ENCODE results near the gene RELL1. TPM values are rescaled to one million over a fixed set of nuclear protein-coding genes. Genes with fewer than 3 reads are reported as not detected.

RELL1 gene
- total RNA-seq, 1 experiment from 2014 or later: 18.2 TPM

- Mint-ChIP-seq H3K27me3 (ENCODE audit: unreplicated experiment) (no peaks in the 10 kb centered on the region), H3K4me3 (ENCODE audit: low read depth, unreplicated experiment) (no peak overlapping the region), H3K9me3 (ENCODE audit: low read depth, unreplicated experiment) (no peaks in the 10 kb centered on the region), H3K4me1 (ENCODE audit: low read depth, unreplicated experiment) (peaks cover 40% of the 10 kb centered on the region), H3K36me3 (ENCODE audit: insufficient read depth, unreplicated experiment) (no peaks in the 10 kb centered on the region), H3K27ac (ENCODE audit: unreplicated experiment) (no peak overlapping the region)
- no peak for DNase-seq
- no TSS peak for BruUV-seq (replicated peaks)
- TF ChIP-seq, protein P1, sequence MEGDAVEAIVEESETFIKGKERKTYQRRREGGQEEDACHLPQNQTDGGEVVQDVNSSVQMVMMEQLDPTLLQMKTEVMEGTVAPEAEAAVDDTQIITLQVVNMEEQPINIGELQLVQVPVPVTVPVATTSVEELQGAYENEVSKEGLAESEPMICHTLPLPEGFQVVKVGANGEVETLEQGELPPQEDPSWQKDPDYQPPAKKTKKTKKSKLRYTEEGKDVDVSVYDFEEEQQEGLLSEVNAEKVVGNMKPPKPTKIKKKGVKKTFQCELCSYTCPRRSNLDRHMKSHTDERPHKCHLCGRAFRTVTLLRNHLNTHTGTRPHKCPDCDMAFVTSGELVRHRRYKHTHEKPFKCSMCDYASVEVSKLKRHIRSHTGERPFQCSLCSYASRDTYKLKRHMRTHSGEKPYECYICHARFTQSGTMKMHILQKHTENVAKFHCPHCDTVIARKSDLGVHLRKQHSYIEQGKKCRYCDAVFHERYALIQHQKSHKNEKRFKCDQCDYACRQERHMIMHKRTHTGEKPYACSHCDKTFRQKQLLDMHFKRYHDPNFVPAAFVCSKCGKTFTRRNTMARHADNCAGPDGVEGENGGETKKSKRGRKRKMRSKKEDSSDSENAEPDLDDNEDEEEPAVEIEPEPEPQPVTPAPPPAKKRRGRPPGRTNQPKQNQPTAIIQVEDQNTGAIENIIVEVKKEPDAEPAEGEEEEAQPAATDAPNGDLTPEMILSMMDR (IDR thresholded peaks at IDR 0.05; ENCODE audit: unreplicated experiment): no peak
- CTCF ChIA-PET: no interaction called here
- intact Hi-C loops (cut with micrococcal nuclease; ENCODE audit: unreplicated experiment): no loop called here
These were observed 32.8 kb upstream of the RELL1 start for GRCh38 chr4:37719021-37719420.

DNA sequence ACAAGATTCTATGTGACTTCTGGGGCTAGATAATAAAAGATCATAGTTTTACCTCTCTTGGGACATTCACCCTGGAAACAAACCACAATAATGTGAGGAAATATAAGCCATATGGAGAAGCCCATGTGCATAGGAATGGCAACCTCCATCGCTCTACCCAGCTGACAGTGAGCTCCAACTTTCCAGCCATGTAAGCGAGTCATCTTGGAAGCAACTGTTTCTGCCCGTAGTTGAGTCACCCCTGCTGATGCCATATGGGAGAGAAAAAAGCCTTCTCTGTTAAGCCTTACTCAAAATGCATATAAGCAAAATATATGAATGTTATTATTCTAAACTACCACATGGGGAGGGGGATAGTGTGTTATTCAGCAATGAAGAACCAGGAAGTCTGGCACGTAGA is 31.4 kb upstream of the RELL1 start:
- peaks cover 34% of the 10 kb centered on the region for H3K4me1 Mint-ChIP-seq (ENCODE audit: low read depth, unreplicated experiment)
- no peak overlapping the region for H3K4me3 Mint-ChIP-seq (ENCODE audit: low read depth, unreplicated experiment)
- CTCF ChIA-PET: interaction anchor here (0.6 kb wide), 1 partner anchor 153 kb away, joined by 3 read pairs; no protein-coding TSS in a partner anchor
- H3K36me3 Mint-ChIP-seq (ENCODE audit: insufficient read depth, unreplicated experiment): no peaks in the 10 kb centered on the region
- no peak for DNase-seq
- intact Hi-C loops (cut with micrococcal nuclease; ENCODE audit: unreplicated experiment): no loop called here
- no TSS peak for BruUV-seq (replicated peaks)
- H3K27me3 Mint-ChIP-seq (ENCODE audit: unreplicated experiment): no peaks in the 10 kb centered on the region
- no peak overlapping the region for H3K27ac Mint-ChIP-seq (ENCODE audit: unreplicated experiment)
- TF ChIP-seq, protein P1 (IDR thresholded peaks at IDR 0.05; ENCODE audit: unreplicated experiment): no peak
- H3K9me3 Mint-ChIP-seq (ENCODE audit: low read depth, unreplicated experiment): no peaks in the 10 kb centered on the region

- peak; percentile 34 for DNase-seq
- TF ChIP-seq, protein P1 (IDR thresholded peaks at IDR 0.05; ENCODE audit: unreplicated experiment): no peak
- no TSS peak for BruUV-seq (replicated peaks)
- peaks cover 18% of the 10 kb centered on the region for H3K4me1 Mint-ChIP-seq (ENCODE audit: low read depth, unreplicated experiment)
- H3K27ac Mint-ChIP-seq (ENCODE audit: unreplicated experiment): no peak overlapping the region
- intact Hi-C loops (cut with micrococcal nuclease; ENCODE audit: unreplicated experiment): no loop called here
- no peaks in the 10 kb centered on the region for H3K36me3 Mint-ChIP-seq (ENCODE audit: insufficient read depth, unreplicated experiment)
- no peaks in the 10 kb centered on the region for H3K27me3 Mint-ChIP-seq (ENCODE audit: unreplicated experiment)
- H3K9me3 Mint-ChIP-seq (ENCODE audit: low read depth, unreplicated experiment): no peaks in the 10 kb centered on the region
- CTCF ChIA-PET: no interaction called here
- H3K4me3 Mint-ChIP-seq (ENCODE audit: low read depth, unreplicated experiment): no peak overlapping the region
These were observed 29.8 kb upstream of the RELL1 start for GRCh38 chr4:37715889-37716402.

DNA sequence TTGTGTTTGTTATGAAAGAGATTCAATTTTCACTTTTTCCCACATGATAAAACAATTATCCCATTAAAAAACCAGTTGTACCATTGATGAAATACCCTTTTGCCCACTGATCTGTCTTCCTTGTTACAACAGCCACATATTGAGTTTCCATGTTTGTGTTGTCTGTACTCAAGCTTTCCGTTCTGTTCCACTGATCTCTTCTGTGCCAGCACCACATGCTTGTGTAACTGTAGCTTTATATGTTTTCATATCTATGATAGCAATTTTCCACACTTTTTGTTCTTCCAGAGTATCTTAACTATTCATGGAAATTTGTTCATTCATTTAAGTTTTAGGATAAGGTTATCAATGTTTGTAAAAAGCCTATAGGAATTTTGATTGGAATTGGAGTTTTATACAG is 24.3 kb upstream of the RELL1 start:
- no peak overlapping the region for H3K4me3 Mint-ChIP-seq (ENCODE audit: low read depth, unreplicated experiment)
- intact Hi-C loops (cut with micrococcal nuclease; ENCODE audit: unreplicated experiment): no loop called here
- H3K4me1 Mint-ChIP-seq (ENCODE audit: low read depth, unreplicated experiment): no peaks in the 10 kb centered on the region
- TF ChIP-seq, protein P1 (IDR thresholded peaks at IDR 0.05; ENCODE audit: unreplicated experiment): no peak
- no peak for DNase-seq
- CTCF ChIA-PET: no interaction called here
- BruUV-seq (replicated peaks): no TSS peak
- H3K27me3 Mint-ChIP-seq (ENCODE audit: unreplicated experiment): no peaks in the 10 kb centered on the region
- no peak overlapping the region for H3K27ac Mint-ChIP-seq (ENCODE audit: unreplicated experiment)
- H3K9me3 Mint-ChIP-seq (ENCODE audit: low read depth, unreplicated experiment): no peaks in the 10 kb centered on the region
- H3K36me3 Mint-ChIP-seq (ENCODE audit: insufficient read depth, unreplicated experiment): no peaks in the 10 kb centered on the region
